Measurements from ENCODE around the gene KRTAP2-4.
"Not testable (repeated sequence)": the region's sequence is repeated elsewhere in the genome, so short reads cannot be mapped to it uniquely, and the experiment has no call there.

DNA sequence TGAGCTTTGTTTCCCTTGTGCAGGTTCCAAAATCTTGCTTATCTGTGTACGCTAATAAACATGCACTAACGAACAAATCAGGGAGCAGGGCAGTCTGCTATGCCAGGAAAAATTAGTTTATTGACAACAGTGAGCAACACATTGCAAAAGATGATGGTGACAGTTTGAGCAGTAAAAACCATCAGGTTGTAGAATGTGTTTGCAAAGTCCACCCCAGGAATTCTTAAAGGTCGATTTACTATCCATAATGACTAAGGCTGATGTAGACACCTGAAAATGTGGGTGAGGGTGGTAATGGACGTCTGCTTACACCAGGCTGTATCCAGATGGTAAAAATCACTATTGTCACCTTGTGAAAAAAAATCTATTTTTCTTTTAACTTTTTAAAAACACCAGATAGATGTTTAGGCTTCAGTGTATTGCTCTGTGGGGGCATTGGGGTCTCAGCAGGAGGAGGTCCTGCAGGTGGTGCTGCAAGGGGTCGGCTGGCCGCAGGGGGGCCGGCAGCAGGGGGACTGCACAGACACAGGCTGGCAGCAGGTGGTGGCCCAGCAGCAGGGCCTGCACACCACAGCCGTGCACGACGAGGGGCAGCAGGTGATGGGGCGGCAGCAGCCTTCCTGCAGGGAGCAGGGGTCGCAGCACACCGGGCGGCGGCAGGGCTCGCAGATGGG is 526 bp downstream of the KRTAP2-4 start:
- TF ChIP-seq, protein P1, sequence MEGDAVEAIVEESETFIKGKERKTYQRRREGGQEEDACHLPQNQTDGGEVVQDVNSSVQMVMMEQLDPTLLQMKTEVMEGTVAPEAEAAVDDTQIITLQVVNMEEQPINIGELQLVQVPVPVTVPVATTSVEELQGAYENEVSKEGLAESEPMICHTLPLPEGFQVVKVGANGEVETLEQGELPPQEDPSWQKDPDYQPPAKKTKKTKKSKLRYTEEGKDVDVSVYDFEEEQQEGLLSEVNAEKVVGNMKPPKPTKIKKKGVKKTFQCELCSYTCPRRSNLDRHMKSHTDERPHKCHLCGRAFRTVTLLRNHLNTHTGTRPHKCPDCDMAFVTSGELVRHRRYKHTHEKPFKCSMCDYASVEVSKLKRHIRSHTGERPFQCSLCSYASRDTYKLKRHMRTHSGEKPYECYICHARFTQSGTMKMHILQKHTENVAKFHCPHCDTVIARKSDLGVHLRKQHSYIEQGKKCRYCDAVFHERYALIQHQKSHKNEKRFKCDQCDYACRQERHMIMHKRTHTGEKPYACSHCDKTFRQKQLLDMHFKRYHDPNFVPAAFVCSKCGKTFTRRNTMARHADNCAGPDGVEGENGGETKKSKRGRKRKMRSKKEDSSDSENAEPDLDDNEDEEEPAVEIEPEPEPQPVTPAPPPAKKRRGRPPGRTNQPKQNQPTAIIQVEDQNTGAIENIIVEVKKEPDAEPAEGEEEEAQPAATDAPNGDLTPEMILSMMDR (IDR thresholded peaks at IDR 0.05; ENCODE audit: low read depth, low read length) = not testable (repeated sequence)
- not testable (repeated sequence) for TF ChIP-seq EZH2phosphoT487 (IDR thresholded peaks at IDR 0.05; ENCODE audit: low read depth)

Data from OCI-LY3 (cell line).